ENCODE data around the gene IKZF4. TPM values are rescaled to one million over a fixed set of nuclear protein-coding genes. Genes with fewer than 3 reads are reported as not detected.

IKZF4 gene
- total RNA-seq, 1 experiment from 2014 or later: 13.9 TPM

DNA sequence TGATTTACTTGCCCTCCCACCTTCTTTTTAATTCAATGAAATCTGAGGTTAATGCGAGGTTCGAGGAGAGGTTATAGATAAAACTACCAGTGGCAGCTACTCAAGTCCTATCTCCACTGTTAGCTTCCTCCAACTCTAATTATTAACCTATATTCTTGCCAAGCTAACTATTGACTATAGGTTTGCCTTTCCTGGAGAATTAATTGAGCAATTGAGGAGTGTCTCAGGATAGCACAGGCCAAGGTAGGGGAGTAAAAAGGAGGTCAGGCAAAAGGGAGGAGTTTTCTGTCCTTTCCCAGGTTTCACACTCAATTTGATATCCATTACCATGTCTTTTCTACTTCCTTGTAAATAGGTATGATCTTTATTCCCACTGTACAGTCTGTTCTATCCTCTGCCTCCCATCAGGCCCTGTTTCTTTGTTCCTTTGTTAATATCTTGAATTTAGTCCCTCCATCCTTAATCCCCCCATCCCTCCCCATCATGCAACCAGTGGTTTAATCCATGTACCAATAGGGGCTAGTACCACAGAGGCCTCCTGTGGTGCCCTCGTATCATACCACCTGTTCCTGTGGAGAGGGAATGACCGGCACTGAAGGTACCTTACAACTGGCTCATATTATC is 27.5 kb upstream of the IKZF4 start:
- no peak overlapping the region for H4K8ac ChIP-seq (replicated peaks; ENCODE audit: insufficient read length, low read depth, low read length)
- no peak overlapping the region for H3K27ac ChIP-seq (ENCODE audit: insufficient read length, low read depth, low read length)
- no peaks in the 10 kb centered on the region for H4K20me1 ChIP-seq (ENCODE audit: control insufficient read depth, insufficient read depth, insufficient read length)
- no peak overlapping the region for H4K91ac ChIP-seq (ENCODE audit: insufficient read length, low read depth, low read length)
- TF ChIP-seq CTCF (conservative IDR thresholded peaks at IDR 0.05): no peak
- no peak overlapping the region for H2BK5ac ChIP-seq (ENCODE audit: insufficient read length, low read length)
- peaks cover 8% of the 10 kb centered on the region for H3K23me2 ChIP-seq (ENCODE audit: insufficient read length, low read depth, low read length, poor library complexity, severe bottlenecking)
- peaks cover 44 to 61% (median 56%) of the 10 kb centered on the region in 3 experiments; a peak in 6 of 7 replicates for H3K36me3 Mint-ChIP-seq (ENCODE audit: insufficient read depth in 1 of 3, low read depth in 3 of 3)
- H3K14ac ChIP-seq (ENCODE audit: insufficient read depth, low read length): no peak overlapping the region
- H3K4me1 ChIP-seq (ENCODE audit: insufficient read depth, low read length): no peaks in the 10 kb centered on the region
- no peak overlapping the region for H2BK12ac ChIP-seq (ENCODE audit: insufficient read length, low read depth, low read length)
- peaks cover 5 to 6% of the 10 kb centered on the region in 2 experiments; a peak in 3 of 4 replicates for H3K4me1 Mint-ChIP-seq
- H3K4me3 Mint-ChIP-seq: no peak overlapping the region
- H2BK120ac ChIP-seq (ENCODE audit: low read depth, low read length, poor library complexity, severe bottlenecking): no peak overlapping the region
- H3K79me2 ChIP-seq (ENCODE audit: insufficient read depth, low read length): no peaks in the 10 kb centered on the region
- no peak overlapping the region; a peak in 1 of 7 replicates for H3K27ac Mint-ChIP-seq
- no peak overlapping the region for H3K56ac ChIP-seq (ENCODE audit: insufficient read length, low read depth, low read length)
- no peaks in the 10 kb centered on the region for H3K9me3 ChIP-seq (ENCODE audit: control insufficient read depth, low read depth, low read length)
- no peaks in the 10 kb centered on the region for H3K9me3 Mint-ChIP-seq
- no peak overlapping the region for H3T11ph ChIP-seq (ENCODE audit: low read length)
- no peak overlapping the region for H4K5ac ChIP-seq (ENCODE audit: insufficient read length, low read depth, low read length)
- no peak overlapping the region for H3K9ac ChIP-seq (ENCODE audit: extremely low read depth, insufficient read length, low read length)
- no CpG with 5 or more reads among the region's 4 CpGs for WGBS (ENCODE audit: extremely low coverage, insufficient read length, low lambda C conversion rate)
- no peak overlapping the region for H2AK5ac ChIP-seq (ENCODE audit: insufficient read length, low read length)
- H2BK20ac ChIP-seq (ENCODE audit: low read depth, low read length, poor library complexity, severe bottlenecking): no peak overlapping the region
- no peaks in the 10 kb centered on the region for H3K27me3 Mint-ChIP-seq (ENCODE audit: low read depth)
- H3K18ac ChIP-seq (ENCODE audit: insufficient read length, low read depth, low read length): no peak overlapping the region
- H3K4ac ChIP-seq (ENCODE audit: low read depth, low read length): no peak overlapping the region
- H2BK15ac ChIP-seq (ENCODE audit: low read depth, low read length): no peak overlapping the region
- no peaks in the 10 kb centered on the region for H3K27me3 ChIP-seq (ENCODE audit: insufficient read depth, low read length)
- H3K4me2 ChIP-seq (ENCODE audit: insufficient read depth, insufficient read length, low read length): no peak overlapping the region
- no peaks in the 10 kb centered on the region for H3K79me1 ChIP-seq (ENCODE audit: insufficient read depth, low read depth, low read length, poor library complexity, severe bottlenecking)
- no peak overlapping the region for H2AFZ ChIP-seq (ENCODE audit: low read length)
- H3K23ac ChIP-seq (ENCODE audit: insufficient read length, low read depth, low read length): no peak overlapping the region
- DNase-seq: no peak
